Measurements from ENCODE around the gene MUC2. TPM values are rescaled to one million over a fixed set of nuclear protein-coding genes. Genes with fewer than 3 reads are reported as not detected.

Gene MUC2
- total RNA-seq, 1 experiment from 2014 or later = 0.26 TPM

- intact Hi-C loops (cut with micrococcal nuclease) = no loop called here
- no TSS peak for BruUV-seq (replicated peaks)
- no peak for ATAC-seq
- Histone ChIP-seq H3K9ac (ENCODE audit: low read length) (no peak overlapping the region), H3K4me1 (ENCODE audit: insufficient read depth, low read length) (peaks cover 27% of the 10 kb centered on the region), H3K27ac (ENCODE audit: low read length) (no peak overlapping the region), H3K4me2 (ENCODE audit: low read length) (no peak overlapping the region), H3F3A (ENCODE audit: low read length, unreplicated experiment) (no peaks in the 10 kb centered on the region), H3K79me2 (ENCODE audit: low read length) (no peaks in the 10 kb centered on the region), H3K4me3 (ENCODE audit: low read length) (no peak overlapping the region), H3K36me3 (ENCODE audit: low read depth, low read length) (no peaks in the 10 kb centered on the region), H3K27me3 (ENCODE audit: low read length) (no peaks in the 10 kb centered on the region), H4K20me1 (ENCODE audit: low read length) (no peaks in the 10 kb centered on the region), H3K9me2 (replicated peaks; ENCODE audit: low read length) (no peaks in the 10 kb centered on the region), H3K9me3 (ENCODE audit: low read length) (no peaks in the 10 kb centered on the region), H2AFZ (ENCODE audit: low read length) (no peak overlapping the region)
- ChIA-PET POLR2A (ENCODE audit: unreplicated experiment) (no interaction called here), CTCF (no interaction called here)
- DNase-seq = no peak
- TF ChIP-seq EZH2phosphoT487 (IDR thresholded peaks at IDR 0.05; ENCODE audit: borderline replicate concordance, low read length) (no peak), EZH2 (IDR thresholded peaks at IDR 0.05; ENCODE audit: low read length, unreplicated experiment) (no peak)
- TF ChIP-seq, protein P1, sequence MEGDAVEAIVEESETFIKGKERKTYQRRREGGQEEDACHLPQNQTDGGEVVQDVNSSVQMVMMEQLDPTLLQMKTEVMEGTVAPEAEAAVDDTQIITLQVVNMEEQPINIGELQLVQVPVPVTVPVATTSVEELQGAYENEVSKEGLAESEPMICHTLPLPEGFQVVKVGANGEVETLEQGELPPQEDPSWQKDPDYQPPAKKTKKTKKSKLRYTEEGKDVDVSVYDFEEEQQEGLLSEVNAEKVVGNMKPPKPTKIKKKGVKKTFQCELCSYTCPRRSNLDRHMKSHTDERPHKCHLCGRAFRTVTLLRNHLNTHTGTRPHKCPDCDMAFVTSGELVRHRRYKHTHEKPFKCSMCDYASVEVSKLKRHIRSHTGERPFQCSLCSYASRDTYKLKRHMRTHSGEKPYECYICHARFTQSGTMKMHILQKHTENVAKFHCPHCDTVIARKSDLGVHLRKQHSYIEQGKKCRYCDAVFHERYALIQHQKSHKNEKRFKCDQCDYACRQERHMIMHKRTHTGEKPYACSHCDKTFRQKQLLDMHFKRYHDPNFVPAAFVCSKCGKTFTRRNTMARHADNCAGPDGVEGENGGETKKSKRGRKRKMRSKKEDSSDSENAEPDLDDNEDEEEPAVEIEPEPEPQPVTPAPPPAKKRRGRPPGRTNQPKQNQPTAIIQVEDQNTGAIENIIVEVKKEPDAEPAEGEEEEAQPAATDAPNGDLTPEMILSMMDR (conservative IDR thresholded peaks at IDR 0.05; ENCODE audit: low read depth, low read length) = no peak
Observed at GRCh38 chr11:1049431-1049891, 25.2 kb upstream of the MUC2 start.

GRCh38 chr11:1049911-1050580, 24.6 kb upstream of the MUC2 start:
- Histone ChIP-seq H3K4me2 (ENCODE audit: low read length) (no peak overlapping the region), H3K4me1 (ENCODE audit: insufficient read depth, low read length) (peaks cover 33% of the 10 kb centered on the region), H3K9me2 (replicated peaks; ENCODE audit: low read length) (no peaks in the 10 kb centered on the region), H3F3A (ENCODE audit: low read length, unreplicated experiment) (no peaks in the 10 kb centered on the region), H3K36me3 (ENCODE audit: low read depth, low read length) (no peaks in the 10 kb centered on the region), H3K9ac (ENCODE audit: low read length) (no peak overlapping the region), H3K4me3 (ENCODE audit: low read length) (no peak overlapping the region), H3K27ac (ENCODE audit: low read length) (no peak overlapping the region), H3K27me3 (ENCODE audit: low read length) (no peaks in the 10 kb centered on the region), H2AFZ (ENCODE audit: low read length) (no peak overlapping the region), H3K9me3 (ENCODE audit: low read length) (no peaks in the 10 kb centered on the region), H4K20me1 (ENCODE audit: low read length) (no peaks in the 10 kb centered on the region), H3K79me2 (ENCODE audit: low read length) (no peaks in the 10 kb centered on the region)
- TF ChIP-seq EZH2phosphoT487 (IDR thresholded peaks at IDR 0.05; ENCODE audit: borderline replicate concordance, low read length) (no peak), EZH2 (IDR thresholded peaks at IDR 0.05; ENCODE audit: low read length, unreplicated experiment) (no peak)
- TF ChIP-seq, protein P1 (conservative IDR thresholded peaks at IDR 0.05; ENCODE audit: low read depth, low read length) = no peak
- ATAC-seq (no peak), DNase-seq (no peak)
- BruUV-seq (replicated peaks) = no TSS peak
- intact Hi-C loops (cut with micrococcal nuclease) = loop anchor here (5.0 kb wide), 1 partner anchor 208 kb away; the partner anchor contains the start of genes POLR2L and TSPAN4
- ChIA-PET POLR2A (ENCODE audit: unreplicated experiment) (no interaction called here), CTCF (no interaction called here)

Data from PC-3 (cell line).